DOHH2 (cell line): ENCODE measurements around the gene PEBP1.
A peak's percentile ranks its signal among the peaks of the same experiment; 100 is the strongest.

ENCODE experiments used
- H3F3A ChIP-seq: fragments of 200-600 bp; sonication (generic), shearing (Covaris generic); 2 replicates; pipeline ENCODE4 v1.6.0; 2016; ENCODE audit warnings: antibody characterized with exemption, mild to moderate bottlenecking; ENCODE audit not compliant: control insufficient read depth, insufficient read depth
- H3K27ac ChIP-seq: fragments of 200-600 bp; sonication (generic); 2 replicates; pipeline ENCODE4 v1.5.1; 2014; ENCODE audit warnings: low read depth, mild to moderate bottlenecking, low read length, moderate library complexity
- H3K27me3 ChIP-seq: fragments of 200-600 bp; sonication (generic); 2 replicates; pipeline ENCODE4 v1.6.1; 2014; ENCODE audit warnings: mild to moderate bottlenecking, low read length, mixed read lengths; ENCODE audit not compliant: control insufficient read depth
- H3K36me3 ChIP-seq: fragments of 200-600 bp; sonication (generic); 2 replicates; pipeline ENCODE4 v1.6.1; 2014; ENCODE audit warnings: mild to moderate bottlenecking, low read length, moderate library complexity, mixed read lengths; ENCODE audit not compliant: control insufficient read depth
- H3K4me1 ChIP-seq: fragments of 200-600 bp; sonication (generic); 2 replicates; pipeline ENCODE4 v1.6.1; 2014; ENCODE audit warnings: mild to moderate bottlenecking, low read length, mixed read lengths; ENCODE audit not compliant: control insufficient read depth
- H3K4me2 ChIP-seq: fragments of 200-600 bp; sonication (generic); 2 replicates; pipeline ENCODE4 v1.6.0; 2014; ENCODE audit warnings: mild to moderate bottlenecking, low read length, moderate library complexity
- H3K4me3 ChIP-seq: fragments of 200-600 bp; sonication (generic); 2 replicates; pipeline ENCODE4 v1.5.1; 2014; ENCODE audit warnings: mild to moderate bottlenecking, low read length, mixed read lengths
- H3K79me2 ChIP-seq: fragments of 200-600 bp; sonication (generic); 2 replicates; pipeline ENCODE4 v1.6.1; 2014; ENCODE audit warnings: mild to moderate bottlenecking, low read length, mixed read lengths; ENCODE audit not compliant: control insufficient read depth
- H3K9me2 ChIP-seq: fragments of 200-600 bp; sonication (generic); replicated peaks from 2 replicates; pipeline ENCODE4 v1.6.1; 2014; ENCODE audit warnings: mild to moderate bottlenecking, low read length, mixed read lengths; ENCODE audit not compliant: control insufficient read depth
- H3K9me3 ChIP-seq: fragments of 200-600 bp; sonication (generic); 2 replicates; pipeline ENCODE4 v1.6.1; 2014; ENCODE audit warnings: antibody characterized with exemption, low read length, mixed read lengths; ENCODE audit not compliant: control insufficient read depth, insufficient read depth
- H4K20me1 ChIP-seq: fragments of 200-600 bp; sonication (generic); 2 replicates; pipeline ENCODE4 v1.6.0; 2014; ENCODE audit warnings: low read depth, mild to moderate bottlenecking, antibody characterized with exemption, low read length, moderate library complexity; ENCODE audit not compliant: control insufficient read depth, insufficient read depth
- EZH2phosphoT487 ChIP-seq: fragments of 200-600 bp; sonication (generic); IDR thresholded peaks from 2 replicates; pipeline ENCODE4 v1.6.1; 2017; ENCODE audit warnings: borderline replicate concordance, mild to moderate bottlenecking, antibody characterized with exemption, low read length, moderate library complexity, mixed read lengths
- TF ChIP-seq, protein P1 (sequence below): fragments of 200-600 bp; sonication (generic); IDR thresholded peaks from one replicate; pipeline ENCODE4 v1.5.1; 2014; ENCODE audit warnings: antibody characterized with exemption, mild to moderate bottlenecking, low read depth, low read length; ENCODE audit not compliant: poor library complexity, severe bottlenecking

Gene PEBP1

DNA sequence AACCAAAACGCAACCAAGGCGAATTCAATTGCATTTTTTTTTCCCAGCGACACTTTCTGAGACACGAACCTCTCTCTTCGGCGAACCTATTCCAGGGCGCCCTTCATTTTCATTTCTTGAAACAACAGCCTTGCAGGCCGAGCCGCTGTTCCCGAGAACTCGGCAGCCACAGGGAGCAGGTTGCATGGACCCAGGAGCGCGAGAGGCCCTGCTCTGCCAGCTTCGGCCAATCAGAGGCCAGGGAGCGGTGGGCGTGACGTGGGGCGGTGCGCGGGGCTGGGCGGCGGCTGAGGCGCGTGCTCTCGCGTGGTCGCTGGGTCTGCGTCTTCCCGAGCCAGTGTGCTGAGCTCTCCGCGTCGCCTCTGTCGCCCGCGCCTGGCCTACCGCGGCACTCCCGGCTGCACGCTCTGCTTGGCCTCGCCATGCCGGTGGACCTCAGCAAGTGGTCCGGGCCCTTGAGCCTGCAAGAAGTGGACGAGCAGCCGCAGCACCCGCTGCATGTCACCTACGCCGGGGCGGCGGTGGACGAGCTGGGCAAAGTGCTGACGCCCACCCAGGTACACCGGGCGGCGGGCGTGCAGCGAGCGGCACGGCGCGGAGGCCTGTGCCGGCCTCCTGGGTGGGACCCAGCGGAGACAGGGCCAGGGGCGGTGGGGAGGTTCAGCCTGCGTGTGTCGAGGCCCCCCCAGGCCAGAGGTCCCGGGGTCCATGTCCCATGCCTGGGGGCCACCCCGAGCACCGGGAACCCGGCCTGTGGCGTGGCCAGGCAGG lies at the start of gene PEBP1:
TSS of gene PEBP1 (plus strand) at position 337 of the 771 bp plus-strand sequence. CDS start at position 423, 86 bp downstream.
- H3K9me3 ChIP-seq, result no peaks in the 10 kb centered on the region
- H3K9me2 ChIP-seq, result no peaks in the 10 kb centered on the region
- H4K20me1 ChIP-seq, result no peaks in the 10 kb centered on the region
- peaks cover 25% of the 10 kb centered on the region for H3K4me1 ChIP-seq
- H3K36me3 ChIP-seq, result peaks cover 36% of the 10 kb centered on the region
- peak within 1 kb of the TSS; percentile 95 for H3K4me3 ChIP-seq
- peaks cover 3% of the 10 kb centered on the region; the same call in 1 of the 2 replicates for H3F3A ChIP-seq
- peak within 1 kb of the TSS; percentile 68 for H3K4me2 ChIP-seq
- no peak for TF ChIP-seq EZH2phosphoT487
- TF ChIP-seq, protein P1, sequence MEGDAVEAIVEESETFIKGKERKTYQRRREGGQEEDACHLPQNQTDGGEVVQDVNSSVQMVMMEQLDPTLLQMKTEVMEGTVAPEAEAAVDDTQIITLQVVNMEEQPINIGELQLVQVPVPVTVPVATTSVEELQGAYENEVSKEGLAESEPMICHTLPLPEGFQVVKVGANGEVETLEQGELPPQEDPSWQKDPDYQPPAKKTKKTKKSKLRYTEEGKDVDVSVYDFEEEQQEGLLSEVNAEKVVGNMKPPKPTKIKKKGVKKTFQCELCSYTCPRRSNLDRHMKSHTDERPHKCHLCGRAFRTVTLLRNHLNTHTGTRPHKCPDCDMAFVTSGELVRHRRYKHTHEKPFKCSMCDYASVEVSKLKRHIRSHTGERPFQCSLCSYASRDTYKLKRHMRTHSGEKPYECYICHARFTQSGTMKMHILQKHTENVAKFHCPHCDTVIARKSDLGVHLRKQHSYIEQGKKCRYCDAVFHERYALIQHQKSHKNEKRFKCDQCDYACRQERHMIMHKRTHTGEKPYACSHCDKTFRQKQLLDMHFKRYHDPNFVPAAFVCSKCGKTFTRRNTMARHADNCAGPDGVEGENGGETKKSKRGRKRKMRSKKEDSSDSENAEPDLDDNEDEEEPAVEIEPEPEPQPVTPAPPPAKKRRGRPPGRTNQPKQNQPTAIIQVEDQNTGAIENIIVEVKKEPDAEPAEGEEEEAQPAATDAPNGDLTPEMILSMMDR, result no peak
- H3K79me2 ChIP-seq, result peaks cover 43% of the 10 kb centered on the region
- peak within 1 kb of the TSS; percentile 42; the same call in 1 of the 2 replicates for H3K27ac ChIP-seq
- H3K27me3 ChIP-seq, result no peaks in the 10 kb centered on the region

DNA sequence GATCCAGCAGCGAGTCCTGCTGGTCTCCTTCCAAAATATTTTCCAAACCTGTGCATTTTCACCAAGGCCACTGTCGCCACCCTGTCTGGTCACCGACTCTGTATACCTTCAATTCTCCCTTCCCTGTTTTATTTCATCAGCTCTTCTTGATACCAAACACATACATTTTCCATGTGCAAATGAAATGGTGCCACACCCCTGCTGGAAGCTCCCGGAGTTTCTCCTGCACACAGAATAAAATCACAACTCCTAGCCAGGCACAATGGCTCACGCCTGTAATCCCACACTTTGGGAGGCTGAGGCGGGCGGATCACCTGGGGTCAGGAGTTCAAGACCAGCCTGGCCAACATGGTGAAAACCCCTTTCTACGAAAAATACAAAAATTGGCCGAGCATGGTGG lies 46.1 kb upstream of the PEBP1 start:
- peaks cover 11% of the 10 kb centered on the region for H3K27me3 ChIP-seq
- no peaks in the 10 kb centered on the region for H3K9me3 ChIP-seq
- no peak for TF ChIP-seq EZH2phosphoT487
- TF ChIP-seq, protein P1, result no peak
- no peaks in the 10 kb centered on the region for H3K4me1 ChIP-seq
- H3K4me3 ChIP-seq, result no peak overlapping the region
- H3K79me2 ChIP-seq, result no peaks in the 10 kb centered on the region
- no peak overlapping the region for H3K4me2 ChIP-seq
- no peak overlapping the region for H3K27ac ChIP-seq
- H3K36me3 ChIP-seq, result no peaks in the 10 kb centered on the region
- H4K20me1 ChIP-seq, result no peaks in the 10 kb centered on the region
- H3F3A ChIP-seq, result no peaks in the 10 kb centered on the region
- H3K9me2 ChIP-seq, result no peaks in the 10 kb centered on the region

DNA sequence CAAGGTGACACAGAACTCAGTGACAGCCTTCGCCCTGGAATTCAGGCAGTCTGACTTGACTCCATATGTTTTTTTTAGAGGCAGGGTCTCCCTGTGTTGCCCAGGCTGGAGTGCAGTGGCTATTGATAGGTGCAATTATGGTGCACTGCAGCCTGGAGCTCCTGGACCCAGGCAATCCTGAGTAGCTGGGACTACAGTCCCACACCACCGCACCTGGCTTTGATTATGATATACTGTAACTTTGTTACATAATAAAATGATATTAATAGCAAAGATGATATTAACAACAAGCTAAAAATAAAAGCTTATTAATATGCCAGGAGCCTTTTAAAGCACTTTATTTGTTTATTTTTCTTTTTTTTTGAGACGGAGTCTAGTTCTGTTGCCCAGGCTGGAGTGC lies 41.9 kb upstream of the PEBP1 start:
- no peaks in the 10 kb centered on the region for H3K36me3 ChIP-seq

More for the DNA sequence above, 41.9 kb upstream of the PEBP1 start:
- peaks cover 6% of the 10 kb centered on the region for H3K27me3 ChIP-seq
- no peaks in the 10 kb centered on the region for H3K79me2 ChIP-seq
- H3K9me3 ChIP-seq, result no peaks in the 10 kb centered on the region
- H3F3A ChIP-seq, result no peaks in the 10 kb centered on the region
- H4K20me1 ChIP-seq, result no peaks in the 10 kb centered on the region
- no peaks in the 10 kb centered on the region for H3K4me1 ChIP-seq
- no peaks in the 10 kb centered on the region for H3K9me2 ChIP-seq
- H3K27ac ChIP-seq, result no peak overlapping the region
- no peak overlapping the region for H3K4me3 ChIP-seq
- TF ChIP-seq, protein P1, result no peak
- TF ChIP-seq EZH2phosphoT487, result no peak
- no peak overlapping the region for H3K4me2 ChIP-seq
